Heart right ventricle (tissue), 16 donors: ENCODE data around the gene DDA1. TPM values are rescaled to one million over a fixed set of nuclear protein-coding genes. Genes with fewer than 3 reads are reported as not detected.

ENCODE experiments used
- ATAC-seq, 8 donors: fragments of 200-7000 bp; cut with Tn5 transposase; one replicate each; pipeline ENCODE4 v1.9.1; 2020; ENCODE audit warnings: mild to moderate bottlenecking in 8 of 8, moderate library complexity in 8 of 8, moderate number of reproducible peaks in 1 of 8
- DNase-seq, 2 donors: peaks; one replicate each; pipeline ENCODE4 v3.0.0-alpha.2; 2020
- H3K27ac ChIP-seq, 10 donors: fragments of 200-600 bp; sonication (generic) in 2 of 10; one replicate each; pipeline versions ENCODE4 v1.5.0 to v1.8.0; 2020 to 2022; ENCODE audit warnings: mild to moderate bottlenecking in 3 of 10
- H3K27me3 ChIP-seq, 7 donors: fragments of 200-600 bp; one replicate each; pipeline ENCODE4 v1.8.0; 2021 to 2022; ENCODE audit warnings: mild to moderate bottlenecking in 2 of 7
- H3K36me3 ChIP-seq, 9 donors: fragments of 200-600 bp; sonication (generic) in 1 of 9; one replicate each; pipeline versions ENCODE4 v1.5.0 to v1.8.0; 2020 to 2022; ENCODE audit warnings: mild to moderate bottlenecking in 2 of 9
- H3K4me1 ChIP-seq, 9 donors: fragments of 200-600 bp; sonication (generic) in 1 of 9; one replicate each; pipeline versions ENCODE4 v1.5.0 to v1.8.0; 2020 to 2022; ENCODE audit warnings: mild to moderate bottlenecking in 4 of 9
- H3K4me3 ChIP-seq, 10 donors: fragments of 200-600 bp; sonication (generic) in 2 of 10; one replicate each; pipeline versions ENCODE4 v1.5.0 to v1.8.0; 2020 to 2022; ENCODE audit warnings: mild to moderate bottlenecking in 7 of 10, moderate library complexity in 2 of 10
- H3K9me3 ChIP-seq, 11 donors: fragments of 200-600 bp in 10 of 11; sonication (generic) in 2 of 11; one replicate each; pipeline versions ENCODE4 v1.5.0 to v1.8.0; 2013 to 2022; ENCODE audit warnings: mild to moderate bottlenecking in 2 of 11, control low read depth in 1 of 11, moderate library complexity in 1 of 11
- CTCF ChIP-seq, 9 donors: fragments of 200-600 bp; sonication (generic) in 2 of 9; IDR thresholded peaks; one replicate each; pipeline versions ENCODE4 v1.5.0 to v1.8.0; 2021 to 2022; ENCODE audit warnings: antibody characterized with exemption in 9 of 9, mild to moderate bottlenecking in 5 of 9, moderate library complexity in 1 of 9
- WGBS, 2 donors: extraction: QIAGEN DNeasy Blood & Tissue Kit; methylation state at CpG; one replicate each; pipeline ENCODE4 v1.1.7; 2013; ENCODE audit warnings: inconsistent platforms in 1 of 2; 5-methylcytosine and 5-hydroxymethylcytosine counted together
- intact Hi-C, 10 donors: fragments of 100-400 bp; cut with DNase I; formaldehyde crosslinking; loops; one replicate each; pipeline versions ENCODE4 v1.11.1 to v1.14.2; 2022
- polyA plus RNA-seq, 2 donors: library from polyadenylated mRNA; stranded (reverse); fragments of 200-250 nt; gene quantifications; one replicate each; pipeline ENCODE4 v1.2.3, GENCODE V29; 2013
- total RNA-seq, 10 donors: library from RNA; stranded (reverse); fragmentation: NEBNext Ultra II Directional in 3 of 10; extraction: Animal tissue kit (Norgen Biotek cat#: 25700) in 3 of 10; gene quantifications; one replicate each; pipeline versions ENCODE4 v1.2.1 to v1.2.4, GENCODE V29; 2021 to 2023
- donor health status: Arrhythmogenic right ventricular cardiomyopathy.
- donor health status: ischemic (EF 13 %, LVEDD 7.1; RV severe dilation, severe dysfunction).
- donor health status: healthy with polysubstance abuse.
- donor health status: DM: no; HTN: yes; CAD: no.
- donor health status: DM: no; HTN: no; CAD: no.
- donor health status: ischemic (EF 25% LVEDD 6.9; RV normal size, moderate dysfunction).
- donor health status: ischemic (EF 25% LVEDD 5.7; RV mildly dilated, moderate dysfunction).
- donor health status: healthy.
- donor health status: DM: yes; HTN: yes; CAD: no.
- donor health status: Ischemic cardiomyopathy.
- donor health status: ischemic (EF 35%, LVEDD 5.7; RV mildly dilated, moderate dysfunction).
- donor health status: nonischemic (EF 11% LVEDD 7.7; RV severe dilation, severe dysfunction).
- donor health status: DM: yes; HTN: yes; CAD: no.
- donor health status: PGD.
- donor health status: ischemic (EF 29% LVEDD 5.4; RV normal size, mild dysfunction).
- donor health status: nonischemic (EF 23%, LVEDD 6.1; RV moderate dilation, normal function).

DDA1 gene
- total and polyA plus RNA-seq, 12 donors: 20.4 to 85.7 (median 34.7) TPM

GRCh38 chr19:17341845-17342244 lies 32.5 kb downstream of the DDA1 start:
- DNase-seq: no peak
- Histone ChIP-seq H3K27ac (no peak overlapping the region), H3K9me3 (no peaks in the 10 kb centered on the region), H3K4me3 (no peak overlapping the region), H3K36me3 (peaks cover 0 to 20% (median 0%) of the 10 kb centered on the region in 9 donors), H3K27me3 (no peaks in the 10 kb centered on the region), H3K4me1 (peaks cover 4 to 25% (median 19%) of the 10 kb centered on the region in 9 donors)
- intact Hi-C loops: loop anchor here in 3 of 10 donors (10.0 kb wide), 2 partner anchors 123 to 513 kb away; partner anchors contain the start of genes NXNL1 (in 2 of the 3) and RPL18A (in 1 of the 3)
- no peak for TF ChIP-seq CTCF (IDR thresholded peaks at IDR 0.05)
- 82 to 92% methylated on average over 7 of the region's 7 CpGs for WGBS, 2 donors
- ATAC-seq: no peak

- WGBS, 2 donors: 15 to 18% methylated on average over 21 to 24 of the region's 24 CpGs
- peak; percentile 70 to 85 (median 78) for ATAC-seq
- peaks cover 0 to 13% (median 0%) of the 10 kb centered on the region in 9 donors for H3K36me3 ChIP-seq
- peak overlapping the region in 8 of 10 donors; percentile 56 to 86 (median 77) for H3K27ac ChIP-seq
- TF ChIP-seq CTCF (IDR thresholded peaks at IDR 0.05): peak; percentile 92 to 98 (median 97)
- peaks cover 16 to 52% (median 36%) of the 10 kb centered on the region in 9 donors for H3K4me1 ChIP-seq
- peaks cover 0 to 19% (median 0%) of the 10 kb centered on the region in 7 donors for H3K27me3 ChIP-seq
- peak; percentile 78 to 81 for DNase-seq
- intact Hi-C loops: loop anchor here (1.0 to 10.0 kb wide), 6 partner anchors 40 to 509 kb away; partner anchors contain the start of genes NXNL1 (in 2 of the 10) and RPL18A (in 1 of the 10)
- no peaks in the 10 kb centered on the region for H3K9me3 ChIP-seq
- no peak overlapping the region for H3K4me3 ChIP-seq
Observed at GRCh38 chr19:17346109-17346671, 36.8 kb downstream of the DDA1 start.

- Histone ChIP-seq H3K4me1 (peaks cover 16 to 61% (median 42%) of the 10 kb centered on the region in 9 donors), H3K36me3 (peaks cover 0 to 6% (median 0%) of the 10 kb centered on the region in 9 donors), H3K27ac (peak overlapping the region; percentile 55 to 86 (median 74)), H3K27me3 (peaks cover 0 to 19% (median 0%) of the 10 kb centered on the region in 7 donors), H3K4me3 (no peak overlapping the region), H3K9me3 (no peaks in the 10 kb centered on the region)
- no peak for TF ChIP-seq CTCF (IDR thresholded peaks at IDR 0.05)
- intact Hi-C loops: loop anchor here (2.0 to 10.0 kb wide), 5 partner anchors 39 to 507 kb away; partner anchors contain the start of genes NXNL1 (in 2 of the 10) and RPL18A (in 1 of the 10)
- DNase-seq (no peak), ATAC-seq (peak; percentile 36 to 83 (median 72))
- 8 to 9% methylated on average over 6 of the region's 6 CpGs for WGBS, 2 donors
Observed at GRCh38 chr19:17347361-17347760, 38.0 kb downstream of the DDA1 start.

GRCh38 chr19:17347877-17348276 lies 38.5 kb downstream of the DDA1 start:
- intact Hi-C loops: loop anchor here (2.0 to 10.0 kb wide), 5 partner anchors 39 to 507 kb away; partner anchors contain the start of genes NXNL1 (in 2 of the 10) and RPL18A (in 1 of the 10)
- Histone ChIP-seq H3K4me3 (no peak overlapping the region), H3K27me3 (peaks cover 0 to 19% (median 0%) of the 10 kb centered on the region in 7 donors), H3K27ac (peak overlapping the region; percentile 55 to 86 (median 74)), H3K9me3 (no peaks in the 10 kb centered on the region), H3K36me3 (peaks cover 0 to 6% (median 0%) of the 10 kb centered on the region in 9 donors), H3K4me1 (peaks cover 20 to 66% (median 47%) of the 10 kb centered on the region in 9 donors)
- ATAC-seq (no peak), DNase-seq (no peak)
- TF ChIP-seq CTCF (IDR thresholded peaks at IDR 0.05): no peak
- 64 to 67% methylated on average over 2 of the region's 2 CpGs for WGBS, 2 donors
